NCI-H128 (cell line): Measurements from ENCODE around the gene VSNL1.
A peak's percentile ranks its signal among the peaks of the same experiment; 100 is the strongest.

Experiments
- DNase-seq: peaks from one replicate; lab custom pipeline; 2025; ENCODE audit not compliant: unreplicated experiment; lab: John Stamatoyannopoulos, UW

The VSNL1 gene

GRCh38 chr2:17643031-17643615 is 102.6 kb downstream of the VSNL1 start:
- no peak for DNase-seq

DNA sequence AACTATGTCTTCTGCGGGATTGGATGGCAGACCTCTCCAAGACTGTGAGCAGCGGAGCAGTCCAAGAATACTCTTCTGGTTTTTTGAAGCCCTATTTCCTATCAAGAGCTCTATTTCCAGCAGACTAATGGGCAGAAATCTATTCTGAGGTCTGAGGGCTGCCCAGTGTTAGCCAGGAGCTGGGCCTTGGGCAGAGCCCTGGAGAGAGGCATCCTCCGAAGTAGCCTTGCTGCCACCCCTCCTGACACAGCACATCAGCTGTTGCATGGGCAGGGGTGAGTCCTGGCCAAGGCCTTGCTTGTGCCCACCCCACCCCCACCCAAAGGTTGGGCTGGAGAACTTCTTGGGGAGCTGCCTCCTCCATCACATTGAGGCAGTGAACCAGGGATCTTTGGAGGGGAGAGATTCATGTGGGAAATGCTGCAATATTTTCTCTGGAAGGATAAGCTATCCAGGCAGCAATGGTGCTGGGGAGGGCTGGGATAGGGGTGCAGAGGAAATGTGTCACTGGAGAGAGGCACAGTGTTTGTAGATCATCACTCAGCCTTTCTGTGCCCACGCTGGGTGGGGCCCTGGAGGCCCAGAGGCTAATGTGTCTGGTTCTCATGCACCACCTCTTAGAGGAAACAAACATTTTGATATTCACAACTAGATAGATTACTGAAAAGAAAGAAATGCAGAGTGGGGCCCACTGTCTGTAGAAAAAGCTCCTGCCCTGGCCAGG is 104.7 kb downstream of the VSNL1 start:
- DNase-seq: no peak

- peak; percentile 32 for DNase-seq
Observed at GRCh38 chr2:17646081-17646554, 105.6 kb downstream of the VSNL1 start.

- no peak for DNase-seq
Observed at GRCh38 chr2:17646838-17647701, 106.6 kb downstream of the VSNL1 start.

- no peak for DNase-seq
Observed at GRCh38 chr2:17648581-17648980, 108.1 kb downstream of the VSNL1 start.

GRCh38 chr2:17649026-17649425 is 108.5 kb downstream of the VSNL1 start:
- DNase-seq: no peak

DNA sequence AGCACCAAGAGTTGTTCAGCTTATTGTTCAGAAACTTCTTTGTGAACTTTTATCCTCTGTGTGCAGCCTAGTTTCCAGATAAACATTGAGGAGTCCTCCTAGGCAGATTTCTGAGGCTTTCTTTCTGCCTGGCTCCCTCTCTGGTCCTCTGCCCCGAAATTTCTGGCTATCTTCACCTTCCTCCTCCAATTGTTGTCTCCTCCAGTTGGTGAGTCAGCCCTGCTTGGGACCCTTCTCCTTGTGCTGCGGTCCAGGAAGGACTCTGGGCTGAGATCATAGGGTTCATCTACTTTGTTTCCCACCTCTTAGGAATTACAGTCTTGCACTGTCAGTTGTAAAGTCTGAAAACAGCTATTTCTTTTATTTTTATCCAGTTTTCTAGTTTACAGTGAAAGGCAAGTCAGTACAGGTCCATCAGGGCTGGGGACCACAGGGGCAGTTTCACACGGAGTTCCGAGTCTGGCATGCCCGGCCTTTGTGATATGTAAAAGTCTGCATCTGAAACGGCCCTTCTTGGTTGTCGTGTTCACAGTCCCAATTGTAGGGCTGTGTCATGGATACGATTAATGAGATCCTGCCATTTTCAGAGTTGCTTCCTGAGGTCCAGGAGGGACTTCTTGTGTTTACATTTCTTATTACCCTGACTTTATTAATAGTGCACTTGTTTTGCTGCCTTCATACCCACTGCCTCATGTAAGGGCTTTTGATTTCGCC is 112.3 kb downstream of the VSNL1 start:
- no peak for DNase-seq

DNA sequence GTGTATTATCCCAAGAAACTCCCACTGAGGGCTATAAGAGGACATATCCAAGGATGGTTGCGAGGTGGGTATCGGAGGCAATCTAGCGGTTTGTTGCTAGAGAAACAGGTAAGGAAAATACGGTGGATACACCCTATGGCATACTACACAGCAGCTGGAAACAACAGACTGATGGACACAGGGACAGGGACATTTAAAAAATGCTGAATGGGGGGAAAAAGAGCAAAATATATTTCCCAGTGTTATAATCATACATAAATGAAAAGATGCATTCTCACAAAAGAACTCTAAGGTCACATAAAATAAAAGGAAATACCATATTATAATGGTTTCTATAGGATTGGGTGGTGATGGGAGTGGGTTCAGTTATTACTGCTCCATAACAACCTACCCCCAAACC is 117.3 kb downstream of the VSNL1 start:
- no peak for DNase-seq

DNA sequence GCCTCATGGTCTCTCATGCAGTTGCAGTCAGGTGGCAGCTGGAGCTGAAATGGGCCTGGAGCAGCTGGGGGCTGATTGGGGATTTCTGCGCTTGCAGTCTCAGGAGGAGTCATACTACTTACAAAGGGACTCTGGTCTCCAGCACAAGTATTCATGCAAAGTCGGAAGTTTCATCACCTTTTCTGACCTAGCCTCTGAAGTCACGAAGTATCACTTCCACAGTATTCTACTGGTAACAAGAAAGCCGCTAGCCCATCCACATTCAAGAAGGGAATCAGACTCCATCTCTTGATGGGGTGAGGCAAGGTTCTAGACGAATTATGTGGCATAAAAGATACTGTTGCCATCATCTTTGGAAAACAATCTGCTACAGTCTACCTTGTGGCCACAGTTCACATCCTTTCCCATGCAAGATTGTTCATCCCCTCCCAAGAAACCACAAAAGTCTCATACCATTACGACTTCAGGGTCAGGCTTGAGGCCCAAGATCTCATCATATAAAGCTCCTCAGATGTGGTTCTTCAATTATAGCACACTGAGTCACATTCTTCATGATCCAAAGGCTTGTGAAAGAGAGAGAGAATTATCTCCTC is 117.9 kb downstream of the VSNL1 start:
- no peak for DNase-seq

DNA sequence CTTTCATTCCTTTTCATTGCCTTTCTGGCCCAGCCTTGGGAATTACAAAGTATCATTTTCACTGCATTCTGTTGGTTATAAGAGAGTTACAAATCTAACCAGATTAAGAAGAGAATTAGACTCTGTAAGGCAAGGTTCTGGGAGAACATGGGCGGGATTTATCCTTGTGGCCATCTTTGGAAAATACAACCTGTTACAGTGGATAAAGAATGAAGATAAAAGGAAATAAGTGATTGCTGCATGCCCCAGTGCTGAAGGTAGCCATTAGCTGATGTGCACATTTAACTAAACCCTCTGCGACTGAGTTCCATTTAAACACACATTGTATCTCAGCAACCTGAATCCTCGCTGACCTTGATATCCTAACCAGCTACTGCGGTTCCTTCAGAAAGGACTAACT is 119.7 kb downstream of the VSNL1 start:
- no peak for DNase-seq

DNA sequence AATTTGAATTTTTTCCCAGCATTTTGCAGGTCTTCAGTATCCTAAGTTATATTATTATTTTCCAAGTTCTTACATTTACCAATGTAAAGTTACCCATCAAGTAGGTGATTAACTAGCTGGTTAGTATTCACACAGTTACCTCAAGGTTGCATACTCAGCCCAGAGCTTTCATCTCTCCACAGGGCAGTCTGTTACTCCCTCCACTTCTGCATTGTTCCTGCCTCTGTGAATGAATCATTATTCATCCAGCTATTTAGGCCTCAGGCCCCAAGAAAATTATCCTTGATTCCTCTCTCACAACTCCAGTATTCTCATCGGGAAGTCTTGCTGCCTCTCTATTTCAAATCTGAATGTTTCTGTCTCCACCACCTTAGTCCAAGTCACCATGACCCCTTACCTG is 121.0 kb downstream of the VSNL1 start:
- DNase-seq: no peak

- DNase-seq: no peak
Observed at GRCh38 chr2:17662723-17663122, 122.2 kb downstream of the VSNL1 start.

- no peak for DNase-seq
Observed at GRCh38 chr2:17664534-17664933, 124.0 kb downstream of the VSNL1 start.

- no peak for DNase-seq
Observed at GRCh38 chr2:17667898-17668297, 127.4 kb downstream of the VSNL1 start.

GRCh38 chr2:17672583-17673317 is 132.3 kb downstream of the VSNL1 start:
- no peak for DNase-seq

DNA sequence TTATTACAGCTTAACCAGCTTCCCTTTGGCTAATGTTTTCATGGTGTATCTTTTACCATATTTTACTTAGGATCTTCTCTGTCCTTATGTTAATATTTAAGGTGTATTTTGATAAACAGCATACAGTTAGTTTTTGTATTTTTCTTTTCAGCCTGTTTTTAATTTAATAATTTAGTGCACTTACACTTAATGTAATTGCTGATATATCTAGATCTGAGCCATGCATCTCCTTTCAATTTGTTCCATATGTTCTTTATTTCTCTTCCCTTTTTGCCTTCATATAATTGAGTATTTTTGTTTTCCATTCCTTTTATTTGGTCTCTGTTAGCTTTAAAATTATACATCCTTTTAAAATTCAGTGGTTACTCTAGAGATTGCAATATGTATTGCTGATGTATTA is 134.3 kb downstream of the VSNL1 start:
- no peak for DNase-seq

DNA sequence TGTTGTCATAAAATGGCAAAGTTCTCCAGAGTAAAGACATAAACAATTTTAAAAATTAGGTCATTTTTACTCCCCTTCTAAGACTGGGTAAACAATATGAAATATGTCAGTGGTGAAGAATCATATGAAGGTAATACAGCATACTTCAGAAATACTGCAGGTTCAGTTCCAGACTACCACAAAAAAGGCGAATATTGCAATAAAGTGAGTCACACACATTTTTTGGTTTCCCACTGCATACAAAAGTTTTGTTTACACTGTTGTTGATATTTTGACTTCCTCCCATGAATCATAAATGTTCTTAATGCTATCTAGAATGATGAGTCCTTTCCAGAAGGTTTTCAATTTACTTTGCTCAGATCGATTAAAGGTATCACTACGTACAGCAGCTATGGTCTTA is 139.6 kb downstream of the VSNL1 start:
- no peak for DNase-seq

GRCh38 chr2:17682098-17682857 is 141.8 kb downstream of the VSNL1 start:
- DNase-seq: no peak

DNA sequence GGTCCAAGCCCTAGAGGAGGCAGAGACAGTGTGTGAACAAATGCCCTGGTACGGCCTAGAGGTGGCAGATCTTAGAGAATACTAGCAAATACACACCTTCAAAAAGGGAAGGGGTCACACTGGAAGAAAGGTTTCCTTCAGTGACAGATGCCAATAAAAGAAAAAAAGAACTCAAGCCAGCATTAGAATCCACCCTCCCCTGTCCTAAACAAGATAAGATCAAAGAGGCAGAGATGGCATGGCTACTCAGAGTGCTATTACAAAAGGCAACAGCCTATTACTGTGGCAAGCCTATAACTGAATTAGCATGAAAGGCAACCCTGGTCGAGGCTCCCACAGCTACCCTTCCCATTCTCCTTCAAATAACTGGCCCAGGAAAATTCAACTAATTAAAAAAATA is 143.5 kb downstream of the VSNL1 start:
- DNase-seq: no peak
